Measurements from ENCODE around the gene CCDC157.

GRCh38 chr22:30357236-30357570 lies 396 bp downstream of the CCDC157 start:
- TF ChIP-seq CTCF (IDR thresholded peaks at IDR 0.05) (no peak), EZH2 (IDR thresholded peaks at IDR 0.05) (no peak), EZH2phosphoT487 (IDR thresholded peaks at IDR 0.05) (no peak)

Measured in neural progenitor cell (in vitro differentiated cells).